Measurements from ENCODE around the gene CWH43.
"Not testable (repeated sequence)": the region's sequence is repeated elsewhere in the genome, so short reads cannot be mapped to it uniquely, and the experiment has no call there.

Gene CWH43

DNA sequence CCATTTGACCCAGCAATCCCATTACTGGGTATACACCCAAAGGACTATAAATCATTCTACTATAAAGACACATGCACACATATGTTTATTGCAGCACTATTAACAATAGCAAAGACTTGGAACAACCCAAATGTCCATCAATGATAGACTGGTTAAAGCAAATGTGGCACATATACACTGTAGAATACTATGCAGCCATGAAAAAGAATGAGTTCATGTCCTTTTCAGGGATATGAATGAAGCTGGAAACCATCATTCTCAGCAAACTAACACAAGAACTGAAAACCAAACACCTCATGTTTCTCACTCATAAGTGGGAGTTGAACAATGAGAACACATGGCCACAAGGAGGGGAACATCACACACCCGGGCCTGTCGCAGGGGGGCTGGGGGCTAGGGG is 2.1 kb upstream of the CWH43 start:
- WGBS, 2 donors (ENCODE audit: extremely low coverage in 2 of 2, insufficient read length in 2 of 2, insufficient replicate concordance in 1 of 2), result no CpG with 5 or more reads among the region's 2 CpGs

DNA sequence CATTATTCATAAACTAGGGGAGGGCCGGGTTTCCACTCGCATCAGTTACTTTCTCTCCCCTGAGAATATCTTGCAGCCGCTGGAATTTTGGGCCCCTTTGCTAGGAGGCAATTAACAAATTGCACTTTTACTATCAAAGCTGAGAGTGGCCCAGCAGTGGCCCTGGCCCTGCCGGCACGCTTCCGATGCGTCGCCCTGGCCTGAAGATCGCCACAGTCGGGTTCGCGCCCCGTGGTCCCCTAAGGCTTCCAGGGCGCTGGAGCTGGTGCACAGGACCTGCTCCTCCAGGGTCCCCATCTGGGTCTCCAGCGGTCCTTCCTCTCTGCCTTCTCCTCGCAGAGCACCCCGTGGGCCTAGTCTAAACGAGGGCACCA is 486 bp upstream of the CWH43 start:
- Histone ChIP-seq H2BK120ac (ENCODE audit: low read depth, low read length) (no peak overlapping the region), H3K4ac (ENCODE audit: low read length) (no peak overlapping the region), H3K18ac (ENCODE audit: low read length) (peak overlapping the region; percentile 89), H3K36me3 (replicated peaks in 1 of 2; ENCODE audit: control insufficient read depth in 2 of 2, insufficient read depth in 2 of 2, low read length in 2 of 2) (no peaks in the 10 kb centered on the region), H2BK15ac (ENCODE audit: low read length) (no peak overlapping the region), H3K4me3 (ENCODE audit: low read length in 2 of 2) (peak overlapping the region in 1 of 2 donors; percentile 74), H2AK5ac (ENCODE audit: low read depth, low read length) (no peak overlapping the region), H3K4me1 (ENCODE audit: control insufficient read depth in 2 of 2, insufficient read depth in 1 of 2, low read depth in 1 of 2, low read length in 2 of 2) (peaks cover 0 to 3% of the 10 kb centered on the region in 2 donors), H3K9ac (ENCODE audit: low read depth, low read length, poor library complexity) (peak overlapping the region; percentile 78), H2BK5ac (ENCODE audit: low read length) (no peak overlapping the region), H4K91ac (ENCODE audit: low read depth, low read length, poor library complexity) (no peak overlapping the region), H2BK12ac (ENCODE audit: low read length) (no peak overlapping the region), H3K27ac (replicated peaks; ENCODE audit: low read length) (no peak overlapping the region), H3K23ac (ENCODE audit: low read depth, low read length, poor library complexity) (peak overlapping the region; percentile 51), H4K8ac (ENCODE audit: low read depth, low read length) (no peak overlapping the region), H3K9me3 (replicated peaks in 1 of 2; ENCODE audit: control insufficient read depth in 2 of 2, insufficient read depth in 1 of 2, low read depth in 1 of 2, low read length in 2 of 2) (no peaks in the 10 kb centered on the region), H3K4me2 (ENCODE audit: insufficient read depth, low read length, poor library complexity, severe bottlenecking) (peak overlapping the region; percentile 89), H3K14ac (ENCODE audit: low read length) (peak overlapping the region; percentile 47), H3K79me1 (ENCODE audit: low read depth, low read length) (no peaks in the 10 kb centered on the region), H2AFZ (ENCODE audit: low read length) (peak overlapping the region; percentile 74), H3K27me3 (ENCODE audit: control insufficient read depth in 3 of 3, insufficient read depth in 3 of 3, low read depth in 1 of 3, low read length in 3 of 3) (peaks cover 0 to 56% (median 31%) of the 10 kb centered on the region in 3 experiments)
- no peak for DNase-seq (ENCODE audit: low spot score)
- WGBS, 2 donors (ENCODE audit: extremely low coverage in 2 of 2, insufficient read length in 2 of 2, insufficient replicate concordance in 1 of 2), result no CpG with 5 or more reads among the region's 18 CpGs

More for the DNA sequence above, 2.1 kb upstream of the CWH43 start:
- not testable (repeated sequence) for H3K79me1 ChIP-seq (ENCODE audit: low read depth, low read length); H3K27ac ChIP-seq (replicated peaks; ENCODE audit: low read length); H3K4me2 ChIP-seq (ENCODE audit: insufficient read depth, low read length, poor library complexity, severe bottlenecking); H3K4me3 ChIP-seq (ENCODE audit: low read length in 2 of 2); H3K36me3 ChIP-seq (replicated peaks in 1 of 2; ENCODE audit: control insufficient read depth in 2 of 2, insufficient read depth in 2 of 2, low read length in 2 of 2); H2AK5ac ChIP-seq (ENCODE audit: low read depth, low read length); H3K4me1 ChIP-seq (ENCODE audit: control insufficient read depth in 2 of 2, insufficient read depth in 1 of 2, low read depth in 1 of 2, low read length in 2 of 2); H3K14ac ChIP-seq (ENCODE audit: low read length); H2BK120ac ChIP-seq (ENCODE audit: low read depth, low read length); H3K4ac ChIP-seq (ENCODE audit: low read length); H3K18ac ChIP-seq (ENCODE audit: low read length); H2BK15ac ChIP-seq (ENCODE audit: low read length); H4K8ac ChIP-seq (ENCODE audit: low read depth, low read length); H2AFZ ChIP-seq (ENCODE audit: low read length); H3K23ac ChIP-seq (ENCODE audit: low read depth, low read length, poor library complexity); DNase-seq (ENCODE audit: low spot score); H4K91ac ChIP-seq (ENCODE audit: low read depth, low read length, poor library complexity); H2BK12ac ChIP-seq (ENCODE audit: low read length); H2BK5ac ChIP-seq (ENCODE audit: low read length); H3K9me3 ChIP-seq (replicated peaks in 1 of 2; ENCODE audit: control insufficient read depth in 2 of 2, insufficient read depth in 1 of 2, low read depth in 1 of 2, low read length in 2 of 2); H3K9ac ChIP-seq (ENCODE audit: low read depth, low read length, poor library complexity)
- peaks cover 0 to 47% (median 31%) of the 10 kb centered on the region in 3 experiments for H3K27me3 ChIP-seq (ENCODE audit: control insufficient read depth in 3 of 3, insufficient read depth in 3 of 3, low read depth in 1 of 3, low read length in 3 of 3)

DNA sequence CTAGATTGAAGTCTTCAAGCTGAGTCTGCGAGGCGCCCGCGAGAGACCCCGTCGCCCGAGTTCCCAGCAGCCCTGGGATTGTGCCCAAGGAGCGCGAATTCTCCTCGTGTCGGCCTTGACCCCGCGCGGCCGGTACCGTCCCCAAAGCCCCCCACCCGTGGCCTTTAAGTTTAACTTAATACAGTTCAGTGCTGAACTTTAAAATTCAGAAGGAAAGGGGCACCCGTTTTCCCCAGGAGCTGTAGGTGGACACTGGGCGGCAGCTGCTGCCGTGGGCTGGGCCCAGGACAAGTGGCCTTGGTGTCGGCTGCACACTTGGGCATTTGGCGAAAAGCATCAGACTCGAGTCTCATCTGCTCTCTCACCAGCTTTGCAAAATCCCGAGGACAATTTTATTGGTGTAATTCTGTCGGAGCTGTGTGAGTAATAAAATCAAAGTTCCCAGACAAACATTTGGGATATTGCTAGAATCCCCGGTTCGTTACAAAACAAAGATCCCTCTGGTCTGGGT is 634 bp downstream of the CWH43 start:
- no peaks in the 10 kb centered on the region for H3K36me3 ChIP-seq (replicated peaks in 1 of 2; ENCODE audit: control insufficient read depth in 2 of 2, insufficient read depth in 2 of 2, low read length in 2 of 2)
- no peak overlapping the region for H3K4me2 ChIP-seq (ENCODE audit: insufficient read depth, low read length, poor library complexity, severe bottlenecking)
- no peak overlapping the region for H2AK5ac ChIP-seq (ENCODE audit: low read depth, low read length)
- no peaks in the 10 kb centered on the region for H3K79me1 ChIP-seq (ENCODE audit: low read depth, low read length)
- H4K91ac ChIP-seq (ENCODE audit: low read depth, low read length, poor library complexity), result no peak overlapping the region
- no CpG with 5 or more reads among the region's 27 CpGs for WGBS, 2 donors (ENCODE audit: extremely low coverage in 2 of 2, insufficient read length in 2 of 2, insufficient replicate concordance in 1 of 2)
- DNase-seq (ENCODE audit: low spot score), result no peak
- H4K8ac ChIP-seq (ENCODE audit: low read depth, low read length), result no peak overlapping the region
- H2BK120ac ChIP-seq (ENCODE audit: low read depth, low read length), result no peak overlapping the region
- H3K14ac ChIP-seq (ENCODE audit: low read length), result no peak overlapping the region
- H3K4me3 ChIP-seq (ENCODE audit: low read length in 2 of 2), result no peak overlapping the region
- no peak overlapping the region for H2BK12ac ChIP-seq (ENCODE audit: low read length)
- peak overlapping the region; percentile 34 for H3K23ac ChIP-seq (ENCODE audit: low read depth, low read length, poor library complexity)
- peaks cover 0 to 56% (median 31%) of the 10 kb centered on the region in 3 experiments for H3K27me3 ChIP-seq (ENCODE audit: control insufficient read depth in 3 of 3, insufficient read depth in 3 of 3, low read depth in 1 of 3, low read length in 3 of 3)
- peaks cover 0 to 3% of the 10 kb centered on the region in 2 donors for H3K4me1 ChIP-seq (ENCODE audit: control insufficient read depth in 2 of 2, insufficient read depth in 1 of 2, low read depth in 1 of 2, low read length in 2 of 2)
- H3K9me3 ChIP-seq (replicated peaks in 1 of 2; ENCODE audit: control insufficient read depth in 2 of 2, insufficient read depth in 1 of 2, low read depth in 1 of 2, low read length in 2 of 2), result no peaks in the 10 kb centered on the region
- H2BK5ac ChIP-seq (ENCODE audit: low read length), result no peak overlapping the region
- H3K18ac ChIP-seq (ENCODE audit: low read length), result no peak overlapping the region
- H2BK15ac ChIP-seq (ENCODE audit: low read length), result no peak overlapping the region
- H3K27ac ChIP-seq (replicated peaks; ENCODE audit: low read length), result no peak overlapping the region
- H3K9ac ChIP-seq (ENCODE audit: low read depth, low read length, poor library complexity), result no peak overlapping the region
- peak overlapping the region; percentile 74 for H2AFZ ChIP-seq (ENCODE audit: low read length)
- H3K4ac ChIP-seq (ENCODE audit: low read length), result no peak overlapping the region

GRCh38 chr4:48989461-48990203 is 3.6 kb downstream of the CWH43 start:
- no peak overlapping the region for H2AK5ac ChIP-seq (ENCODE audit: low read depth, low read length)
- DNase-seq (ENCODE audit: low spot score), result no peak
- no peak overlapping the region for H4K8ac ChIP-seq (ENCODE audit: low read depth, low read length)
- H3K4me1 ChIP-seq (ENCODE audit: control insufficient read depth in 2 of 2, insufficient read depth in 1 of 2, low read depth in 1 of 2, low read length in 2 of 2), result peaks cover 0 to 3% of the 10 kb centered on the region in 2 donors
- no peak overlapping the region for H3K14ac ChIP-seq (ENCODE audit: low read length)
- H3K23ac ChIP-seq (ENCODE audit: low read depth, low read length, poor library complexity), result no peak overlapping the region
- H2BK5ac ChIP-seq (ENCODE audit: low read length), result no peak overlapping the region
- WGBS, 2 donors (ENCODE audit: extremely low coverage in 2 of 2, insufficient read length in 2 of 2, insufficient replicate concordance in 1 of 2), result no CpG with 5 or more reads among the region's 5 CpGs
- H2BK12ac ChIP-seq (ENCODE audit: low read length), result no peak overlapping the region
- no peak overlapping the region for H3K9ac ChIP-seq (ENCODE audit: low read depth, low read length, poor library complexity)
- H3K18ac ChIP-seq (ENCODE audit: low read length), result no peak overlapping the region
- H2BK15ac ChIP-seq (ENCODE audit: low read length), result no peak overlapping the region
- no peak overlapping the region for H2BK120ac ChIP-seq (ENCODE audit: low read depth, low read length)
- H3K27me3 ChIP-seq (ENCODE audit: control insufficient read depth in 3 of 3, insufficient read depth in 3 of 3, low read depth in 1 of 3, low read length in 3 of 3), result peaks cover 0 to 74% (median 31%) of the 10 kb centered on the region in 3 experiments
- H3K27ac ChIP-seq (replicated peaks; ENCODE audit: low read length), result no peak overlapping the region
- no peak overlapping the region for H3K4me2 ChIP-seq (ENCODE audit: insufficient read depth, low read length, poor library complexity, severe bottlenecking)
- no peaks in the 10 kb centered on the region for H3K9me3 ChIP-seq (replicated peaks in 1 of 2; ENCODE audit: control insufficient read depth in 2 of 2, insufficient read depth in 1 of 2, low read depth in 1 of 2, low read length in 2 of 2)
- no peak overlapping the region for H4K91ac ChIP-seq (ENCODE audit: low read depth, low read length, poor library complexity)
- no peaks in the 10 kb centered on the region for H3K79me1 ChIP-seq (ENCODE audit: low read depth, low read length)
- no peak overlapping the region for H2AFZ ChIP-seq (ENCODE audit: low read length)
- H3K4me3 ChIP-seq (ENCODE audit: low read length in 2 of 2), result no peak overlapping the region
- H3K36me3 ChIP-seq (replicated peaks in 1 of 2; ENCODE audit: control insufficient read depth in 2 of 2, insufficient read depth in 2 of 2, low read length in 2 of 2), result no peaks in the 10 kb centered on the region
- no peak overlapping the region for H3K4ac ChIP-seq (ENCODE audit: low read length)
